IMR-90 (cell line): ENCODE results near the gene TCTA.

ENCODE experiments used
- CTCF ChIP-seq: conservative IDR thresholded peaks from 2 replicates; pipeline ENCODE4 v1.5.1; 2012; ENCODE audit warnings: mild to moderate bottlenecking, low read depth, low read length, improper control_type of control experiment
- RAD21 ChIP-seq: IDR thresholded peaks from 2 replicates; pipeline ENCODE4 v1.6.1; 2012; ENCODE audit warnings: low read length, improper control_type of control experiment

- TF ChIP-seq CTCF (no peak), RAD21 (no peak)
Observed at GRCh38 chr3:49465270-49466034, 53.2 kb downstream of the TCTA start.
